Gastrocnemius medialis (tissue), 4 donors: Measurements from ENCODE around the gene STK33.

ENCODE experiments used
- CTCF ChIP-seq, 5 experiments: fragments of 450-650 bp in 3 of 5; fragments of 200-600 bp in 2 of 5; sonication (generic) in 2 of 5; IDR thresholded peaks in 4 of 5; conservative IDR thresholded peaks in 1 of 5; 1 replicate in 4 of 5; 2 replicates in 1 of 5; pipeline ENCODE4 v1.5.1; 2016 to 2019; ENCODE audit warnings: antibody characterized with exemption in 5 of 5, mild to moderate bottlenecking in 3 of 5, moderate library complexity in 3 of 5
- POLR2A ChIP-seq, 2 donors: fragments of 450-650 bp; IDR thresholded peaks; one replicate each; pipeline ENCODE4 v1.6.1; 2017; ENCODE audit warnings: antibody characterized with exemption in 2 of 2, mild to moderate bottlenecking in 2 of 2, moderate library complexity in 2 of 2

- TF ChIP-seq CTCF (IDR thresholded peaks at IDR 0.05 in 4 of 5, conservative IDR thresholded peaks at IDR 0.05 in 1 of 5), result no peak
- TF ChIP-seq POLR2A (IDR thresholded peaks at IDR 0.05), result no peak
Measured at GRCh38 chr11:8621147-8621546, 27.1 kb upstream of the STK33 start.
